Measurements from ENCODE around the gene CCDC87. TPM values are rescaled to one million over a fixed set of nuclear protein-coding genes. Genes with fewer than 3 reads are reported as not detected.

The CCDC87 gene
- total RNA-seq, 1 experiment from 2014 or later: 2.0 TPM

GRCh38 chr11:66547662-66548009, 45.2 kb downstream of the CCDC87 start:
- intact Hi-C loops (cut with micrococcal nuclease; ENCODE audit: unreplicated experiment) (no loop called here), in situ Hi-C loops (cut with HindIII; ENCODE audit: low pct_unique_long_range_greater_than_20kb, low sequenced_read_pairs) (no loop called here)
- Histone ChIP-seq H3K27me3 (ENCODE audit: control insufficient read depth, insufficient read depth, low read length) (no peaks in the 10 kb centered on the region), H3K9me3 (ENCODE audit: control insufficient read depth, insufficient read depth, low read depth, low read length) (no peaks in the 10 kb centered on the region), H3K4me1 (ENCODE audit: control insufficient read depth, insufficient read depth, low read length) (peaks cover 9% of the 10 kb centered on the region), H3K4me3 (ENCODE audit: low read depth in 2 of 2, low read length in 2 of 2) (no peak overlapping the region), H3K27ac (ENCODE audit: low read length) (no peak overlapping the region), H3K36me3 (ENCODE audit: control insufficient read depth, insufficient read depth, low read length) (no peaks in the 10 kb centered on the region)
- ATAC-seq: no peak
- DNase-seq (ENCODE audit: low read depth, low spot score): no peak
- TF ChIP-seq TCF7L2 (IDR thresholded peaks at IDR 0.05; ENCODE audit: low read depth, low read length) (no peak), CTCF (IDR thresholded peaks at IDR 0.05) (no peak), POLR2AphosphoS5 (IDR thresholded peaks at IDR 0.05; ENCODE audit: low read depth, low read length) (no peak), REST (IDR thresholded peaks at IDR 0.05; ENCODE audit: insufficient read depth in 1 of 2, low read depth in 2 of 2, low read length in 1 of 2) (no peak), SIN3A (IDR thresholded peaks at IDR 0.05; ENCODE audit: borderline replicate concordance, insufficient read depth, low read depth, low read length) (no peak)
- BruUV-seq (replicated peaks): no TSS peak
- ChIA-PET POLR2A (no interaction called here), CTCF (interaction anchor here (0.6 kb wide), 1 partner anchor 71 kb away, joined by 5 read pairs; no protein-coding TSS in a partner anchor)

GRCh38 chr11:66546966-66547661, 45.7 kb downstream of the CCDC87 start:
- no peak for TF ChIP-seq CTCF (IDR thresholded peaks at IDR 0.05)
- no peak for TF ChIP-seq TCF7L2 (IDR thresholded peaks at IDR 0.05; ENCODE audit: low read depth, low read length)
- TF ChIP-seq SIN3A (IDR thresholded peaks at IDR 0.05; ENCODE audit: borderline replicate concordance, insufficient read depth, low read depth, low read length): no peak
- no peak for TF ChIP-seq REST (IDR thresholded peaks at IDR 0.05; ENCODE audit: insufficient read depth in 1 of 2, low read depth in 2 of 2, low read length in 1 of 2)
- TF ChIP-seq POLR2AphosphoS5 (IDR thresholded peaks at IDR 0.05; ENCODE audit: low read depth, low read length): no peak
- Histone ChIP-seq H3K36me3 (ENCODE audit: control insufficient read depth, insufficient read depth, low read length) (no peaks in the 10 kb centered on the region), H3K4me3 (ENCODE audit: low read depth in 2 of 2, low read length in 2 of 2) (peak overlapping the region; percentile 87 to 92; a peak in 3 of 4 replicates), H3K4me1 (ENCODE audit: control insufficient read depth, insufficient read depth, low read length) (peaks cover 9% of the 10 kb centered on the region), H3K9me3 (ENCODE audit: control insufficient read depth, insufficient read depth, low read depth, low read length) (no peaks in the 10 kb centered on the region), H3K27me3 (ENCODE audit: control insufficient read depth, insufficient read depth, low read length) (no peaks in the 10 kb centered on the region), H3K27ac (ENCODE audit: low read length) (no peak overlapping the region)
- no peak for ATAC-seq
- ChIA-PET POLR2A (no interaction called here), CTCF (interaction anchor here (0.6 kb wide), 1 partner anchor 72 kb away, joined by 5 read pairs; no protein-coding TSS in a partner anchor)
- intact Hi-C loops (cut with micrococcal nuclease; ENCODE audit: unreplicated experiment): no loop called here
- BruUV-seq (replicated peaks): no TSS peak
- DNase-seq (ENCODE audit: low read depth, low spot score): no peak
- in situ Hi-C loops (cut with HindIII; ENCODE audit: low pct_unique_long_range_greater_than_20kb, low sequenced_read_pairs): no loop called here

All from Panc1 (cell line).